Glutamatergic neuron (in vitro differentiated cells): ENCODE results near the gene C13orf46. TPM values are rescaled to one million over a fixed set of nuclear protein-coding genes. Genes with fewer than 3 reads are reported as not detected.
A peak's percentile ranks its signal among the peaks of the same experiment; 100 is the strongest.
"Not testable (repeated sequence)": the region's sequence is repeated elsewhere in the genome, so short reads cannot be mapped to it uniquely, and the experiment has no call there.

Experiments used
- DNase-seq: peaks from one replicate; pipeline ENCODE4 v3.0.0; 2022
- H3K27ac Mint-ChIP-seq: one replicate; pipeline ENCODE4 v1.8.0; 2020; ENCODE audit warnings: mild to moderate bottlenecking, mixed read lengths, inconsistent platforms; ENCODE audit not compliant: unreplicated experiment
- H3K27me3 Mint-ChIP-seq: one replicate; pipeline ENCODE4 v1.8.0; 2020; ENCODE audit warnings: mild to moderate bottlenecking, moderate library complexity, mixed read lengths, inconsistent platforms; ENCODE audit not compliant: unreplicated experiment
- H3K36me3 Mint-ChIP-seq: one replicate; pipeline ENCODE4 v1.8.0; 2020; ENCODE audit warnings: mild to moderate bottlenecking, mixed read lengths, inconsistent platforms; ENCODE audit not compliant: unreplicated experiment
- H3K4me1 Mint-ChIP-seq: one replicate; pipeline ENCODE4 v1.8.0; 2020; ENCODE audit warnings: mild to moderate bottlenecking, low read depth, mixed read lengths, inconsistent platforms; ENCODE audit not compliant: unreplicated experiment
- H3K4me3 Mint-ChIP-seq: one replicate; pipeline ENCODE4 v1.8.0; 2020; ENCODE audit warnings: mild to moderate bottlenecking, mixed read lengths, inconsistent platforms; ENCODE audit not compliant: unreplicated experiment
- H3K9me3 Mint-ChIP-seq: one replicate; pipeline ENCODE4 v1.8.0; 2020; ENCODE audit warnings: mild to moderate bottlenecking, moderate library complexity, mixed read lengths, inconsistent platforms; ENCODE audit not compliant: unreplicated experiment
- CTCF ChIP-seq: fragments of 200-600 bp; sonication (generic); IDR thresholded peaks from one replicate; pipeline ENCODE4 v1.5.0; 2021; ENCODE audit not compliant: partially characterized antibody, unreplicated experiment
- total RNA-seq: library from RNA; stranded (reverse); fragmentation: NEBNext Ultra II Directional; extraction: Animal tissue kit (Norgen Biotek cat#: 25700); gene quantifications from one replicate; pipeline ENCODE4 v1.2.1, GENCODE V29; 2021; ENCODE audit not compliant: unreplicated experiment

Gene C13orf46
- total RNA-seq, 1 donor from 2014 or later = 0.71 TPM

- Mint-ChIP-seq H3K36me3 (no peaks in the 10 kb centered on the region), H3K27ac (no peak overlapping the region), H3K4me3 (no peak overlapping the region), H3K27me3 (peaks cover 4% of the 10 kb centered on the region), H3K9me3 (peaks cover 5% of the 10 kb centered on the region), H3K4me1 (peaks cover 6% of the 10 kb centered on the region)
- DNase-seq = peak; percentile 6
- TF ChIP-seq CTCF = no peak
Measured at GRCh38 chr13:114020750-114021463, 47.0 kb upstream of the C13orf46 start.

GRCh38 chr13:114020134-114020533 is 46.3 kb upstream of the C13orf46 start:
- not testable (repeated sequence) for H3K36me3 Mint-ChIP-seq, H3K4me1 Mint-ChIP-seq, H3K9me3 Mint-ChIP-seq, H3K27ac Mint-ChIP-seq, H3K4me3 Mint-ChIP-seq, DNase-seq, H3K27me3 Mint-ChIP-seq

- Mint-ChIP-seq H3K36me3 (no peaks in the 10 kb centered on the region), H3K4me3 (no peak overlapping the region), H3K27ac (no peak overlapping the region), H3K9me3 (peaks cover 2% of the 10 kb centered on the region), H3K4me1 (peaks cover 3% of the 10 kb centered on the region), H3K27me3 (no peaks in the 10 kb centered on the region)
- TF ChIP-seq CTCF = no peak
- no peak for DNase-seq
Measured at GRCh38 chr13:114019367-114019766, 45.5 kb upstream of the C13orf46 start.

GRCh38 chr13:114018461-114019055 is 44.7 kb upstream of the C13orf46 start:
- Mint-ChIP-seq H3K36me3 (no peaks in the 10 kb centered on the region), H3K27ac (no peak overlapping the region), H3K4me3 (no peak overlapping the region), H3K4me1 (peaks cover 3% of the 10 kb centered on the region), H3K9me3 (peaks cover 2% of the 10 kb centered on the region), H3K27me3 (no peaks in the 10 kb centered on the region)
- no peak for DNase-seq
- no peak for TF ChIP-seq CTCF

GRCh38 chr13:114017966-114018365 is 44.1 kb upstream of the C13orf46 start:
- TF ChIP-seq CTCF = no peak
- H3K36me3 Mint-ChIP-seq = no peaks in the 10 kb centered on the region
- no peak overlapping the region for H3K27ac Mint-ChIP-seq
- no peak overlapping the region for H3K4me3 Mint-ChIP-seq
- peaks cover 3% of the 10 kb centered on the region for H3K4me1 Mint-ChIP-seq
- H3K9me3 Mint-ChIP-seq = peaks cover 2% of the 10 kb centered on the region
- no peaks in the 10 kb centered on the region for H3K27me3 Mint-ChIP-seq
- DNase-seq = no peak
